Naive B cell (primary cell): Measurements from ENCODE around the gene ZNF500. TPM values are rescaled to one million over a fixed set of nuclear protein-coding genes. Genes with fewer than 3 reads are reported as not detected.
"Not testable (repeated sequence)": the region's sequence is repeated elsewhere in the genome, so short reads cannot be mapped to it uniquely, and the experiment has no call there.

Source experiments
- ATAC-seq, 2 donors: fragments of 150-1000 bp; cut with Tn5 transposase; 2 replicates each; pipeline ENCODE4 v1.10.0; 2021; ENCODE audit warnings: low read depth in 2 of 2, mild to moderate bottlenecking in 2 of 2, moderate library complexity in 2 of 2
- DNase-seq: peaks from one replicate; pipeline ENCODE4 v3.0.0; 2022
- H3K27ac Mint-ChIP-seq, 6 donors: one replicate each; pipeline ENCODE4 v1.8.0; 2020 to 2022; ENCODE audit warnings: mild to moderate bottlenecking in 6 of 6, mixed read lengths in 6 of 6, moderate library complexity in 5 of 6, inconsistent platforms in 2 of 6
- H3K27me3 Mint-ChIP-seq, 3 donors: one replicate each; pipeline ENCODE4 v1.8.0; 2021 to 2022; ENCODE audit warnings: mixed read lengths in 3 of 3, mild to moderate bottlenecking in 1 of 3
- H3K36me3 Mint-ChIP-seq, 2 donors: one replicate each; pipeline ENCODE4 v1.8.0; 2020 to 2022; ENCODE audit warnings: mixed read lengths in 2 of 2, inconsistent platforms in 1 of 2, mild to moderate bottlenecking in 1 of 2
- H3K4me1 Mint-ChIP-seq, 3 donors: one replicate each; pipeline ENCODE4 v1.8.0; 2020 to 2022; ENCODE audit warnings: mixed read lengths in 3 of 3, inconsistent platforms in 1 of 3, mild to moderate bottlenecking in 1 of 3, moderate library complexity in 1 of 3
- H3K4me3 Mint-ChIP-seq, 8 donors: one replicate each; pipeline ENCODE4 v1.8.0; 2020 to 2022; ENCODE audit warnings: mild to moderate bottlenecking in 8 of 8, mixed read lengths in 8 of 8, moderate library complexity in 8 of 8, inconsistent platforms in 2 of 8
- H3K9me3 Mint-ChIP-seq, 7 donors: one replicate each; pipeline ENCODE4 v1.8.0; 2020 to 2022; ENCODE audit warnings: mixed read lengths in 7 of 7, mild to moderate bottlenecking in 5 of 7, inconsistent platforms in 2 of 7, moderate library complexity in 1 of 7
- polyA plus RNA-seq, 6 donors: library from polyadenylated mRNA; unstranded; fragments of 300-500 nt; fragmentation: Illumina TruSeq; gene quantifications; one replicate each; pipeline ENCODE4 v1.2.3, GENCODE V29; 2021; ENCODE audit warnings: low read depth in 6 of 6

The ZNF500 gene
- polyA plus RNA-seq, 6 donors from 2014 or later: 6.7 to 19.9 (median 14.1) TPM; not detected in 1

GRCh38 chr16:4738370-4738769 lies 28.6 kb downstream of the ZNF500 start:
- Mint-ChIP-seq H3K4me3 (peak overlapping the region in 1 of 8 donors; percentile 68), H3K4me1 (peaks cover 11 to 24% (median 22%) of the 10 kb centered on the region in 3 donors)
- not testable (repeated sequence) for H3K27me3 Mint-ChIP-seq, DNase-seq, H3K9me3 Mint-ChIP-seq, H3K27ac Mint-ChIP-seq, H3K36me3 Mint-ChIP-seq, ATAC-seq

GRCh38 chr16:4737545-4737944 lies 29.4 kb downstream of the ZNF500 start:
- Mint-ChIP-seq H3K4me3 (peak overlapping the region in 1 of 8 donors; percentile 68), H3K4me1 (peaks cover 11 to 24% (median 19%) of the 10 kb centered on the region in 3 donors)

GRCh38 chr16:4736546-4736945 lies 30.4 kb downstream of the ZNF500 start:
- no peaks in the 10 kb centered on the region for H3K36me3 Mint-ChIP-seq
- ATAC-seq (no peak), DNase-seq (no peak)
- H3K4me1 Mint-ChIP-seq: peaks cover 11 to 24% (median 21%) of the 10 kb centered on the region in 3 donors
- no peak overlapping the region for H3K27ac Mint-ChIP-seq
- H3K4me3 Mint-ChIP-seq: peak overlapping the region in 4 of 8 donors; percentile 1 to 71 (median 32)
- no peaks in the 10 kb centered on the region for H3K27me3 Mint-ChIP-seq
- H3K9me3 Mint-ChIP-seq: no peaks in the 10 kb centered on the region

More at GRCh38 chr16:4737545-4737944, 29.4 kb downstream of the ZNF500 start:
- Mint-ChIP-seq H3K9me3 (no peaks in the 10 kb centered on the region), H3K27ac (no peak overlapping the region), H3K36me3 (no peaks in the 10 kb centered on the region), H3K27me3 (no peaks in the 10 kb centered on the region)
- DNase-seq (no peak), ATAC-seq (no peak)

- Mint-ChIP-seq H3K9me3 (no peaks in the 10 kb centered on the region), H3K27ac (peak overlapping the region; percentile 86 to 97 (median 96))
- peak; percentile 81 to 82 for ATAC-seq
Measured at GRCh38 chr16:4734730-4735535, 32.0 kb downstream of the ZNF500 start.

DNA sequence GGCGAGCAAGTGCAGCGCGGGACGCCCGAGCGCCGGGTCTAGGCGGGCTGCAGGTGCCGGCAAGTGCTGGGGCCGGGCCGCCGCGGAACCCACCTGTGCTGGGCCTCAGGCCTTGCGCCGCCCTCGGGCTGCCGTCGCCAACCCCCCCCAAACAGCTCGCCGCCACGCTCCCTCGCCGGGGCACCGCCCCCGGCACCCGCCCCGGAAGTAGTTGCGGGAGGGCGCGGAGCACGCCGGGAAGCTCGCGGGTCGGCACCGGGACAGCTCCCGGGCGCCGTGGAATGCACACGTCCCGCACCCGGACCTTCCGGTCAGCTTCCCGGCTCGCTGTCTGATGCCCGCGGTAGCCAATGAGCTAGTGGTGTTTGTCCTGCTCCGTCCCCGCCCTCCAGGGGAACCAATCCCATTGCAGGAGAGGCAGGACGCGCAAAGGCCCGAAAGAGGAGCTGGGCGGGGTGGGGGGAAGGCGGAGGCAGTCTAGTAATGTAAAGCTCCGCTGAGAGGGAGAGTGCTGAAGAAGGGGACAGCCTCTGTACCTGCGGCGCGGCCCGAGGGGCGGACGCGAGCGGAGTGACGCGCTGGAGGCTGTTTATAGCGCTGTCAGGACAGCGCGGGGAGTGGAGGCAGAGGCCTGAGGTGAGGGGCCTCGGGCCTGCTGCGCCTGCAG lies 32.8 kb downstream of the ZNF500 start, which contains the start of the genes ANKS3 and DNAAF8:
Gene ANKS3, minus strand, starts transcription at position 209 of the 667 bp plus-strand sequence. CDS start 4,122 bp downstream, outside the sequence.
Gene DNAAF8, plus strand, starts transcription at position 475 of the 667 bp plus-strand sequence. CDS start 1,978 bp downstream, outside the sequence.
- Mint-ChIP-seq H3K9me3 (no peaks in the 10 kb centered on the region), H3K4me1 (peaks cover 11 to 24% (median 21%) of the 10 kb centered on the region in 3 donors), H3K36me3 (no peaks in the 10 kb centered on the region), H3K27me3 (no peaks in the 10 kb centered on the region), H3K4me3 (peak within 1 kb of the TSS; percentile 92 to 98 (median 94)), H3K27ac (peak within 1 kb of the TSS; percentile 86 to 97 (median 96))
- ATAC-seq (peak; percentile 80 to 81), DNase-seq (peak; percentile 84)

More at GRCh38 chr16:4734730-4735535, 32.0 kb downstream of the ZNF500 start:
- no peaks in the 10 kb centered on the region for H3K36me3 Mint-ChIP-seq
- DNase-seq: peak; percentile 92
- peaks cover 11 to 24% (median 21%) of the 10 kb centered on the region in 3 donors for H3K4me1 Mint-ChIP-seq
- peak overlapping the region; percentile 92 to 98 (median 94) for H3K4me3 Mint-ChIP-seq
- no peaks in the 10 kb centered on the region for H3K27me3 Mint-ChIP-seq

DNA sequence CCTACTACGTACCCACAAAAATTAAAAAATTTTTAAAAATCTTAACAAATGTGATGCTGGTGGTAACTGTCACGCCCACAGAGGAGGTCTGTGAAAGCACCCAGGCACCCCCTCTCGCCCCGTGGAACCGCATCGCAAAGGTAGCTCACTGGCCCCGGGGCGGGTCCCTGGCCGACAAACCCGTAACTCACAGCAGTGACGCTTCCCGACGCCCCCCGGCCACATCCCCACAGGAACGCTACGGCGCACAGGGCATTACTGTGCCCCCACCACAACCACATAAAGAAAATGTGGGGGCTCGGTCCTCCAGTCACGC lies 33.3 kb downstream of the ZNF500 start:
- Mint-ChIP-seq H3K4me3 (peak overlapping the region; percentile 92 to 98 (median 94)), H3K9me3 (no peaks in the 10 kb centered on the region), H3K27me3 (no peaks in the 10 kb centered on the region), H3K36me3 (no peaks in the 10 kb centered on the region), H3K27ac (peak overlapping the region in 5 of 6 donors; percentile 51 to 86 (median 85)), H3K4me1 (peaks cover 11 to 24% (median 21%) of the 10 kb centered on the region in 3 donors)
- DNase-seq (no peak), ATAC-seq (peak; percentile 10)

DNA sequence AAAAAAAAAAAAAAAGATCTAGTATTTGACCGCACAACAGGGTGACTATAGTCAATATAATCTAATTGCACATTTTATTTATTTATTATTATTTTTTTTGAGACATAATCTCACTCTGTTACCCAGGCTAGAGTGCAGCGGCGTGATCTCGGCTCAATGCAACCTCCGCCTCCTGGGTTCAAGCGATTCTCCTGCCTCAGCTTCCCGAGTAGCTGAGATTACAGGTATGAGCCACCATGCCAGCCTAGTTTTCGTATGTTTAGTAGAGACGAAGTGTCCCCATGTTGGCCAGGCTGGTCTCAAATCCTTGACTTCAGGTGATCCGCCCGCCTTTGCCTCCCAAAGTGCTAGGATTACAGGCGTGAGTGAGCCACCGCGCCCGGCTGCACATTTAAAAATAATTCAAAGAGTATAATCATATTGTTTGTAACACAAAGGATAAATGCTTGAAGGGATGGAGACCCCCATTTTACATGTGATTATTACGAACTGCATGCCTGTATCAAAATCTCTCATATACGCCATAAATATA lies 33.7 kb downstream of the ZNF500 start:
- DNase-seq (no peak), ATAC-seq (no peak)
- Mint-ChIP-seq H3K4me3 (peak overlapping the region; percentile 92 to 98 (median 94)), H3K9me3 (no peaks in the 10 kb centered on the region), H3K4me1 (peaks cover 11 to 24% (median 21%) of the 10 kb centered on the region in 3 donors), H3K27me3 (no peaks in the 10 kb centered on the region), H3K36me3 (no peaks in the 10 kb centered on the region), H3K27ac (peak overlapping the region in 4 of 6 donors; percentile 78 to 86 (median 86))

DNA sequence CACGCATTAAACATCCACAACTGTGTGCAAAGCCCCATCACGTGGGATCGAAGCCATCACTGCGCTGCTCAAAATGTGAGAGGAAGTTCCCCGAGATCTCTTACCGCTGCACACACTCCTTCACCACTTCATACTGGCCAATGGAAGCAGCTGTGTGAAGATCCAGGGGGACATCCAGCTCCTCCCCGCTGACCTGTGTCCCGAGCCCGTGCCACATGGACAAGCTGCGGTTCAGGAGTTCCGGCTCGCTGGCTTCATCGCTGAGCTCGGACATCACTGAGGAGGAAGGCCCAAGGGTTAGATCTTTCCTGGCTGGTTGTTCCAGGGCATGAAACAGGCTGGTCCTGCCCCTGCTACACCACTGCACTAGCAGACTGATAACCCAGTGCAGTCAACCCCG lies 37.1 kb downstream of the ZNF500 start:
- Mint-ChIP-seq H3K27me3 (no peaks in the 10 kb centered on the region), H3K9me3 (no peaks in the 10 kb centered on the region), H3K27ac (no peak overlapping the region), H3K4me3 (peak overlapping the region in 1 of 8 donors; percentile 27), H3K36me3 (peaks cover 0 to 4% of the 10 kb centered on the region in 2 donors), H3K4me1 (peaks cover 5 to 18% (median 12%) of the 10 kb centered on the region in 3 donors)
- no peak for DNase-seq
- no peak for ATAC-seq

GRCh38 chr16:4728676-4729075 lies 38.3 kb downstream of the ZNF500 start:
- ATAC-seq (no peak), DNase-seq (no peak)
- peaks cover 5 to 9% (median 7%) of the 10 kb centered on the region in 3 donors for H3K4me1 Mint-ChIP-seq
- peak overlapping the region in 1 of 6 donors; percentile 67 for H3K27ac Mint-ChIP-seq
- H3K9me3 Mint-ChIP-seq: no peaks in the 10 kb centered on the region
- no peak overlapping the region for H3K4me3 Mint-ChIP-seq
- H3K27me3 Mint-ChIP-seq: no peaks in the 10 kb centered on the region
- peaks cover 0 to 7% of the 10 kb centered on the region in 2 donors for H3K36me3 Mint-ChIP-seq

DNA sequence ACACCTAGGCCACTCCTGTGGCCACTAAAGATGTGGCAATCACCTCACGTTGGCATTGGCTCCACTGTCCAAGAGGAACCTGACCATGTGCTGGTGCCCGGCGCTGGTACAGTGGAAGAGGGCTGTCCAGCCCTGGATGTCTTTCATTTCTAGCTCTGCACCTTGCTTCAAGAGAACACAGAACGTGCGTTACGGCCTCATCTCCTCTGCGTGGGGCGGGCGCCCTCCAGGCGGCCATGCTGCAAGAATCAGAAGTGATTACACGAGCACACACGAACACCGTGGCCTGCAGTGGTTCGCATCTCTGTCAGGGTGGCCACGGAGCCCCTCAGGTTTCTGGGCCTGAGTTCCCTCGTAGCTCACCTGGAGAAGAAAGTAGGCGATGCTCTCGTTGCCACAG lies 40.3 kb downstream of the ZNF500 start:
- H3K4me3 Mint-ChIP-seq: no peak overlapping the region
- H3K27me3 Mint-ChIP-seq: no peaks in the 10 kb centered on the region
- no peak for ATAC-seq
- no peaks in the 10 kb centered on the region for H3K4me1 Mint-ChIP-seq
- H3K36me3 Mint-ChIP-seq: peaks cover 0 to 7% of the 10 kb centered on the region in 2 donors
- DNase-seq: no peak
- no peak overlapping the region for H3K27ac Mint-ChIP-seq
- H3K9me3 Mint-ChIP-seq: no peaks in the 10 kb centered on the region

- H3K4me3 Mint-ChIP-seq: no peak overlapping the region
- H3K27ac Mint-ChIP-seq: peak overlapping the region in 2 of 6 donors; percentile 29 to 41
- no peaks in the 10 kb centered on the region for H3K9me3 Mint-ChIP-seq
- peaks cover 0 to 7% of the 10 kb centered on the region in 2 donors for H3K36me3 Mint-ChIP-seq
- no peaks in the 10 kb centered on the region for H3K4me1 Mint-ChIP-seq
- no peaks in the 10 kb centered on the region for H3K27me3 Mint-ChIP-seq
- DNase-seq (no peak), ATAC-seq (no peak)
Measured at GRCh38 chr16:4724661-4725270, 42.2 kb downstream of the ZNF500 start.

GRCh38 chr16:4723071-4723767 lies 43.7 kb downstream of the ZNF500 start:
- Mint-ChIP-seq H3K4me1 (peaks cover 5 to 13% (median 12%) of the 10 kb centered on the region in 3 donors), H3K36me3 (peaks cover 0 to 7% of the 10 kb centered on the region in 2 donors), H3K9me3 (no peaks in the 10 kb centered on the region), H3K27ac (peak overlapping the region in 1 of 6 donors; percentile 9), H3K4me3 (no peak overlapping the region), H3K27me3 (no peaks in the 10 kb centered on the region)
- DNase-seq (no peak), ATAC-seq (no peak)
